Chondrocyte (in vitro differentiated cells): ENCODE measurements around the gene C22orf39. TPM values are rescaled to one million over a fixed set of nuclear protein-coding genes. Genes with fewer than 3 reads are reported as not detected.

Experiments used
- DNase-seq: peaks from one replicate; pipeline ENCODE4 v3.0.0; 2021; ENCODE audit warnings: mixed read lengths, low spot score
- H3K27ac Mint-ChIP-seq: one replicate; pipeline ENCODE4 v1.8.0; 2021; ENCODE audit warnings: mild to moderate bottlenecking, moderate library complexity, mixed read lengths; ENCODE audit not compliant: unreplicated experiment
- H3K27me3 Mint-ChIP-seq: 2 replicates; pipeline ENCODE4 v1.8.0; 2021; ENCODE audit warnings: low read depth, mixed read lengths
- H3K36me3 Mint-ChIP-seq: 2 replicates; pipeline ENCODE4 v1.8.0; 2021; ENCODE audit warnings: low read depth, mixed read lengths
- H3K4me1 Mint-ChIP-seq: 2 replicates; pipeline ENCODE4 v1.8.0; 2021; ENCODE audit warnings: low read depth, mild to moderate bottlenecking, mixed read lengths
- H3K4me3 Mint-ChIP-seq: one replicate; pipeline ENCODE4 v1.8.0; 2021; ENCODE audit warnings: mild to moderate bottlenecking, moderate library complexity, mixed read lengths; ENCODE audit not compliant: unreplicated experiment
- H3K9me3 Mint-ChIP-seq: 2 replicates; pipeline ENCODE4 v1.8.0; 2021; ENCODE audit warnings: low read depth, mixed read lengths
- CTCF ChIP-seq: fragments of 200-600 bp; sonication (generic); IDR thresholded peaks from 2 replicates; pipeline ENCODE4 v1.5.0; 2021; ENCODE audit warnings: antibody characterized with exemption, mild to moderate bottlenecking, moderate library complexity
- total RNA-seq: library from RNA; stranded (reverse); gene quantifications from 3 replicates; pipeline ENCODE4 v1.2.1, GENCODE V29; 2021

The C22orf39 gene
- total RNA-seq, 1 donor from 2014 or later, result 18.4 TPM

- no peak for DNase-seq
- Mint-ChIP-seq H3K4me1 (peaks cover 13% of the 10 kb centered on the region), H3K4me3 (no peak overlapping the region), H3K27ac (no peak overlapping the region), H3K27me3 (no peaks in the 10 kb centered on the region), H3K9me3 (no peaks in the 10 kb centered on the region), H3K36me3 (peaks cover 40% of the 10 kb centered on the region)
- no peak for TF ChIP-seq CTCF
These were observed 24.7 kb upstream of the C22orf39 start for GRCh38 chr22:19472233-19472632.

- Mint-ChIP-seq H3K27ac (no peak overlapping the region), H3K27me3 (no peaks in the 10 kb centered on the region), H3K36me3 (peaks cover 40% of the 10 kb centered on the region), H3K9me3 (no peaks in the 10 kb centered on the region), H3K4me3 (no peak overlapping the region), H3K4me1 (peaks cover 10% of the 10 kb centered on the region)
- no peak for TF ChIP-seq CTCF
- DNase-seq, result no peak
These were observed 24.1 kb upstream of the C22orf39 start for GRCh38 chr22:19471572-19471971.

- DNase-seq, result no peak
- Mint-ChIP-seq H3K9me3 (no peaks in the 10 kb centered on the region), H3K27me3 (no peaks in the 10 kb centered on the region), H3K36me3 (peaks cover 47% of the 10 kb centered on the region), H3K4me3 (no peak overlapping the region), H3K27ac (no peak overlapping the region), H3K4me1 (no peaks in the 10 kb centered on the region)
- no peak for TF ChIP-seq CTCF
These were observed 22.5 kb upstream of the C22orf39 start for GRCh38 chr22:19470010-19470409.

- no peaks in the 10 kb centered on the region for H3K27me3 Mint-ChIP-seq
- H3K9me3 Mint-ChIP-seq, result no peaks in the 10 kb centered on the region
- no peak overlapping the region for H3K4me3 Mint-ChIP-seq
- TF ChIP-seq CTCF, result no peak
- peak overlapping the region; percentile 41 for H3K27ac Mint-ChIP-seq
- no peaks in the 10 kb centered on the region for H3K4me1 Mint-ChIP-seq
- peaks cover 49% of the 10 kb centered on the region for H3K36me3 Mint-ChIP-seq
- no peak for DNase-seq
These were observed 21.9 kb upstream of the C22orf39 start for GRCh38 chr22:19469421-19469820.

GRCh38 chr22:19467912-19468311 lies 20.4 kb upstream of the C22orf39 start:
- TF ChIP-seq CTCF, result no peak
- Mint-ChIP-seq H3K27ac (no peak overlapping the region), H3K9me3 (no peaks in the 10 kb centered on the region), H3K4me3 (no peak overlapping the region), H3K27me3 (no peaks in the 10 kb centered on the region), H3K36me3 (peaks cover 46% of the 10 kb centered on the region), H3K4me1 (no peaks in the 10 kb centered on the region)
- no peak for DNase-seq
